ENCODE data around the gene HSPB2.

HSPB2 gene

GRCh38 chr11:111941963-111942362 is 29.4 kb downstream of the HSPB2 start:
- no peak for DNase-seq

GRCh38 chr11:111942829-111943228 is 30.3 kb downstream of the HSPB2 start:
- no peak for DNase-seq

GRCh38 chr11:111944139-111944538 is 31.6 kb downstream of the HSPB2 start:
- peak; percentile 51 for DNase-seq

GRCh38 chr11:111944651-111945051 is 32.1 kb downstream of the HSPB2 start:
- DNase-seq, result peak; percentile 78

GRCh38 chr11:111945198-111945597 is 32.7 kb downstream of the HSPB2 start:
- DNase-seq, result no peak

- no peak for DNase-seq
Measured at GRCh38 chr11:111946499-111946898, 34.0 kb downstream of the HSPB2 start.

- no peak for DNase-seq
Measured at GRCh38 chr11:111947143-111947542, 34.6 kb downstream of the HSPB2 start.

- no peak for DNase-seq
Measured at GRCh38 chr11:111949519-111950426, 37.2 kb downstream of the HSPB2 start.

- DNase-seq, result no peak
Measured at GRCh38 chr11:111951565-111951964, 39.0 kb downstream of the HSPB2 start.

- no peak for DNase-seq
Measured at GRCh38 chr11:111954154-111954553, 41.6 kb downstream of the HSPB2 start.

GRCh38 chr11:111957663-111958444 is 45.3 kb downstream of the HSPB2 start:
- no peak for DNase-seq

- DNase-seq, result peak; percentile 38
Measured at GRCh38 chr11:111960916-111961315, 48.4 kb downstream of the HSPB2 start.

- DNase-seq, result no peak
Measured at GRCh38 chr11:111961389-111962300, 49.1 kb downstream of the HSPB2 start.
